ENCODE results near the gene TREX2.
A peak's percentile ranks its signal among the peaks of the same experiment; 100 is the strongest.

The TREX2 gene

DNA sequence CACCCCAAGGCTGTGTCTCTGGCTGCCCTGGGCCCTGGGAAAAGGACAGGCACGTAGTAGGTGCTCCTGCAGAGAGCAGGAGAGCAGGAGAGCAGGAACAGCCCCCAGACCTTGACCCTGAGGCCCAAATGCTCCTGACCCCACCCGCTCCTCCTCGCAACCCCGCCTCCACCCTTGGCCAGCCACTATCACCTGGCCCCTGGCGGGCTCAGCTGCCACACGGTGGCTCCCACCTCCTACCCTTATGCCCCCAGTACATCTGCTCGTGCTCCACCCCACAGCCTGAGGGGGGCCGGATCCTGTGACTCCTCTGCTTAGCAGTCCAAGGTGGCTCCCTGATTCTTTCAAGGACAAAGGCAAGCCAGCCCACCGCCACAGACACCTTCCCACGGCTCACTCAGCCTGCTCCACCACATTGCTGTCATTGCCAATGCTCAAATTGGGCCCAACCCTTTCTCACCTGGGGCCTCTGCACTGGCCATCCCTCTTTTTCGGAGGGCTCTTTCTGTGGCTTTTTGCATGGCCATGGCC, 30.0 kb upstream of the TREX2 start:
- no peak for DNase-seq (ENCODE audit: low read depth)

DNA sequence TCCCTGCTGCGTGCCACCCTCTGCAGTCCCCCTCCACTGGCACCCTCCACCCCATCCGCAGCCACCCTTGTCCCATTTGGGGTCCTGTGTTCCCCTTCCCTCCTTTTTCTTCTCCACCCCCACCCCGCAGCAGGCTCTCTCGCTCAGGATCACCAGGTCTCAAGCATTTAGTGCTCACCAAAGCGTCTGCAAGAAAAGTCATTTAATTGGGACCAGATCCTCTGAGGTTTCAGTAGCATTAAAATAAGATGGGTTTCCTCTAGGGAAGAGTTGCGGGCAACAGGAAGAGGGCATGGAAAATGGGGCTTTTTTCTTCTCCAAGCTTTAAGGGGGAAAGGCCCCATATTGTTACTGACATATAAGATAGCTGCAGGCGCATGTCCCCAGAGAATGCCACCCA, 29.4 kb upstream of the TREX2 start:
- no peak for DNase-seq (ENCODE audit: low read depth)

DNA sequence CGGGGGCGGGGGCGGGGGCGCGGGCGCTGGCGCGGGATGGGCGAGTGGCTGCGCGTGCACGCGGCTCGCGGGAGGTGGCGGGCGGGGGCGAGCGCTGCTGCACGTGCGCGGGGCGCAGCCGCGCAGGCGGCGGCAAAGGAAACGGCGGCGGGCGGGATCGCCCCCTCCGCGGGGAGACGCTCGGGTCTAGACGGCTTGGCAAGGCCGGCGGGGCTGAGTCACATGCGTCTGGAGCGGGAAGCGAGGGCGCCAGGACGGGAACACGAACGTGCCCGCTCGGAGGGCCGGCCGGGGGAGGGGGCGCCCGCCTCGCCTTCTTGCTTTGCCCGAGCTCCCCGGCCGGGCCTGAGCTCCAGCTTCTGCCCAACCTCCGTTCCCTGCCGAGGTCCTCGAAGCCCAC, 28.9 kb upstream of the TREX2 start:
- DNase-seq (ENCODE audit: low read depth): no peak

- DNase-seq (ENCODE audit: low read depth): no peak
These were observed 28.4 kb upstream of the TREX2 start for GRCh38 chrX:153474266-153474665.

- no peak for DNase-seq (ENCODE audit: low read depth)
These were observed 27.3 kb upstream of the TREX2 start for GRCh38 chrX:153473126-153473525.

DNA sequence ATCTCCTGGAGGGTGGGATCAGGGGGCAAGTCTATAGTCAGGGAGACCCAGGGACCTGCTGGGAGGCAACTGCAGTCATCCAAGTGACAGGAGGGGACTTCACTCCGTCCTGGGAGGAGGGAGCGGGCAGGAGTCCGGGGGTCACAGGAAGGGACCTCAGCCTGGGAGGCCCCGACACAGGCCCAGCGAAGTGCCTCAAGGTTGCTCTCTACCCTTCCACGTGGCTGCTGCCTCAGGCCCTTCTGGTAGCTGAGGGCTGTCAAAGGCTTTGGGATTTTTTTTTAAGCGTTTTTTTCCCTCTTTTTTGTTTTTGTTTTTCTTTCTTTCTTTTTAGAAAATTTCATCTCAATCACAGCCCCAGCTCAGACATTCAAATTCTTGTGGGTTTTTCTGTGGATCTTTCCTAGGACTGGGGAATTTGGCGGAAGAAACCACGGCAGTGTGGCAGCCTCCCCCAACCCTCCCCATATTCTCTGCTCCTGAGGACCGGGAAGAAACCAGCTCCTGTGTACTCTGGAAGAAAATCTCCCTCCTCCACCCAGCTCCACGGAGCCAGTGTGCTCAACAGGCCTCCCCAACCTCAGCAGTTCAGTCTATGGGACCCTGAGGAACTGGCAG, 25.9 kb upstream of the TREX2 start:
- no peak for DNase-seq (ENCODE audit: low read depth)

GRCh38 chrX:153470411-153471363, 24.8 kb upstream of the TREX2 start, which contains the start of gene HAUS7:
TSS of gene HAUS7 (minus strand) at chrX:153470576. CDS start at chrX:153470557, 19 bp downstream.
- peak; percentile 71 for DNase-seq (ENCODE audit: low read depth)

DNA sequence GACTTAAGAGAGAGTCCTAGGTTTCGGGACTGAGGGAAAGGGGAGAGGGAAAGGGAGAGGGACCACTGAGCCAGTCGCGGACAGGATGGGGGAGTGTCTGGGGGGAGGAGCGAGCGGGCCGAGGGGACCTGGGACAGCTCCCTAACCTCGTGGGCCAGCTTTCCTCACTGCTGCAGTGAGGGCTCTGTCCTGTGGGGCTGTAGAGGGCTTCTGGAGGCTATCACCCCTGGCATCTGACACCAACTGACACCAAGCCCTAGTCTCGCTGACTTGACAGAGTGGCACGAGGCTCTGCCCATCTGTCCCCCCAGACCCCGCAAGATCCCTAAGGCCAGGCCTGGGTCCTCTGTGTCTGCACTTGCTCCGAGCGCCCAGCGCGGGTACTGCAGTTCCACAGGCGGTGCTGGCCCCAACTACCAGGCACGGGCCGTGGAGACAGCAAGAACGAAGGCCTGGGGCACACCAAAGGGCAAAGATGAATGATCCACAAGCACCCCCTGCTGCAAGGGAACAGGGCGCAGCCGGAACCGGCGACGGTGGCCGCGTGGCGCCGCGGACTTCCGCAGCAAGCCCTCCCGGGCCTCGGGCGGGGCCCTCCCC, 24.1 kb upstream of the TREX2 start:
- DNase-seq (ENCODE audit: low read depth): no peak

DNA sequence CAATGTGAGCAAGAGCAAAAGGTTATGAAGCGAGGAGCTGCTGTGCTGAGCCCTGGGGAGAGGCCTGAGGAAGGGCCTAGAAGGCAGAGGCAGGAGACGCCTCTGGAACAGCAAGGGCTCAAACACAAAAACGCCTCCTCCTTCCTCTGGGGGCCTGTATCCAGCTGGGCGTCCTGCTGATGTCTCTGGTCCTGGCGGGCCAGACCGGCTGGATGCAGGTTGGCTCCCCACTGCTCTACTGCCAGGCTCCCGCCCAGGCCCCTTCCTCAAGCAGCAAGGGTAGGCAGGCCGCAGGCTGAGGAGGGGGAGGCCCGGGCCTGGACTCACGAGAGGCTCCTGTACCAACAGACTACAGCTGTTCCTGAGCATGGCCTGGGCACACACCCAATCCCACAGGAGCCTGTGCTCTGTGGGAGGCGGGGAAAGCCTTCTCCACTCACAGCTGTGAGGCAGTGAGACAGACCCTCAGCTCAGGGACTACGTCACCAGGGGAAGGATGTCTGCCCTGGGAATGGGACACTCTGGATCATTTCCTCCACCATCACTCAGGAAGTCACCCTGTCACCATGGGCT, 22.2 kb upstream of the TREX2 start:
- DNase-seq (ENCODE audit: low read depth): no peak

DNA sequence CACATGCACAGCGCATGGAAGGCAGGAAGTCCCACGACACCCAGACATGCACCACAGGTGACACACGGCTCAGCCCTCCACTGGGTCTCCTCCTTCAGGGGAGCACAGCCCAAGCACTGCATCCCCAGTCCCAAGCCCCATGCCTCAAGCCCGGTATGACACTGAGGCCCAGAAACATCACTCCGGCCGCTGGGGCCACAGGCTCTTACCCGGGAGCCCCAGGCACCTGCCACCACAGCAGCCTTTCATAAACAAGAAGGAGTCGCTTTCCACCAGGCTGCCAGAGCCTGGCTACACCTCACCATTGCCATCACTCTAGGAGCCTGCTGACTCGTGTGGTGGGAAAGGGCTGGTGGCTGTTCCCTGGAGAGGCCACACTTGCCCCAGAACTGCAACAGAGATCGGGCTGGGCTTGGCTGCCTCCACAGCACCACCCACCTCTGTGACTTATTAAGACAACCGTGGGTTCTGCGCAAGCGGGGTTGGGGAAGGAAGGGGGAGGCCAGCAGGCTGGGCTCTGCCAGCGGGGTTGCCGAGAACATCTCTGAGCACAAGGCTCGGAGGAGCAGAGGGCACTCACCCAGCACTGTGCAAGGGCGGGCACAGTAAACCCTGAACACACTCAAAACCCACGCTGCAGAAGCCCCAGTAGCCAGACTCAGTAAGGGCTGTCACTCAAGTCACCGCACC, 20.0 kb upstream of the TREX2 start:
- no peak for DNase-seq (ENCODE audit: low read depth)

- no peak for DNase-seq (ENCODE audit: low read depth)
These were observed 18.3 kb upstream of the TREX2 start for GRCh38 chrX:153464116-153464515.

- DNase-seq (ENCODE audit: low read depth): no peak
These were observed 17.7 kb upstream of the TREX2 start for GRCh38 chrX:153463556-153463955.

GRCh38 chrX:153463031-153463430, 17.2 kb upstream of the TREX2 start:
- no peak for DNase-seq (ENCODE audit: low read depth)

- DNase-seq (ENCODE audit: low read depth): no peak
These were observed 16.4 kb upstream of the TREX2 start for GRCh38 chrX:153462291-153462690.

DNA sequence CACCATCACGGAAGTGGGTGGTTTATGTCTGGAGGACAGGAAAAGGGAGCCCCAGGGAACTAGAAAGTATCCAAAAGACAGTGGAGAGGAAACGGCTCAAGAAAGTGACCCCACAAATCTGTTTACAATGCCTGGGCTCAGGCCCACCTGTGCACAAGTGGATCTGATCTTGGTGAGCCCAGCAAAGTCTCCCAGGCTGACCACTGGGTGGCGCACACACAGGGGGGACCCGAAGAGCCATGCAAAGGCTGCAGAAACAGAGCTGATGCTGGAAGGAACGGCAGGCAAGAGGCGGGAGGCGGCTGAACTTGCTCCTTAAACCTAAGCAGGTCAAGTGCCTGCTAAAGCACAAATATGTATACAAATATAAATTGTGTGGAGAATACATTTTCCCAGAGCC, 15.0 kb upstream of the TREX2 start:
- DNase-seq (ENCODE audit: low read depth): no peak

- DNase-seq (ENCODE audit: low read depth): no peak
These were observed 14.1 kb upstream of the TREX2 start for GRCh38 chrX:153459986-153460385.

- no peak for DNase-seq (ENCODE audit: low read depth)
These were observed 12.6 kb upstream of the TREX2 start for GRCh38 chrX:153458476-153458875.

DNA sequence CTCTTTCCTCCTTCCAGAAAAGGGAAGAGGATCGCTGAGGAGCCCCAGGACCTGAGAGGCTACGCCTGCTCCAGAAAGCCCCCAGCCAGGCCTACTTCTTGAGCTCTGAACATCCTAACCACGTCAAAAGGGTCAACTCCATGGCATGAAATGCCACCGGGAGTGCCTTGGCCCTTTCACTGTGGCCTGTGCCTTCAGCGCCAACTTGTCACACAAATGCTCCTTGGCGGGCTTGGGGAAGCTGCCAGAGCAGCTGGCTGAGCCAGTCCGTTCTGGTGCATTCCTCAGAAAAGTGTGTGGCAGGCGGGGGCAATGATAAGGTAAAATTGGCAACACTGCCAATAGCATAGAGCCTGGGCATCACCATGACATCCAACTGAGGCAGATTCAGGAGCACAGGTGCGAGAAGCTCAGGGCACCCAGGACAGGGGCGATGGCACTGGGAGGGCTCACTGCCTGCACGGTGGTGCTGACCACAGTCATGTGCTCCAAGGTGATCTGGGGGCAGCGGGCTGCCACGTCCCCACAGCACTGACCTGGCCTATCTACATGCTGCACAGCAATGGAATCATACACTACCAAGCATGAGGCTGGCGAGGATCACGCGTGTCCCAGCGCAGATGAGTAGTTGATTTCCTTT, 12.1 kb upstream of the TREX2 start:
- no peak for DNase-seq (ENCODE audit: low read depth)

- no peak for DNase-seq (ENCODE audit: low read depth)
These were observed 11.4 kb upstream of the TREX2 start for GRCh38 chrX:153457136-153457825.

DNA sequence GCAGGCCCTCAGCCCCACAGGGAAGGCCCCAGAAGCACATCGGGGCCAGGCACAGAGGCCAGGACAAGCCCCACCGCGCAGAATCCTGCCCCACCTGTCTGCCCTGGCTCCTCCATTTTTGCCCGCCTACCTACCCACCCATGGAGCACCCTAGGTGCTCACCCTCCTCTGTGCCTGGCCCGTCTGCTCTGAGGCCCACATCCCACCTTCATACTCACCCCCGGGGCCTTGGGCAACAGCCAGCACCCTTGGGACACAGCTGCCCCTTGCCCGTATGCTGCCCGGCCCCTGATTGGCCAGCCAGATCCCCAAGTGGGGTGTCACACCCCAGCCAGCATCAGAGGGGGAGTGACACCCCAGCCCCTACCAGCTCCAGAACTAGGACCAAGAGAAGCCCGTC, 10.8 kb upstream of the TREX2 start:
- DNase-seq (ENCODE audit: low read depth): no peak

DNA sequence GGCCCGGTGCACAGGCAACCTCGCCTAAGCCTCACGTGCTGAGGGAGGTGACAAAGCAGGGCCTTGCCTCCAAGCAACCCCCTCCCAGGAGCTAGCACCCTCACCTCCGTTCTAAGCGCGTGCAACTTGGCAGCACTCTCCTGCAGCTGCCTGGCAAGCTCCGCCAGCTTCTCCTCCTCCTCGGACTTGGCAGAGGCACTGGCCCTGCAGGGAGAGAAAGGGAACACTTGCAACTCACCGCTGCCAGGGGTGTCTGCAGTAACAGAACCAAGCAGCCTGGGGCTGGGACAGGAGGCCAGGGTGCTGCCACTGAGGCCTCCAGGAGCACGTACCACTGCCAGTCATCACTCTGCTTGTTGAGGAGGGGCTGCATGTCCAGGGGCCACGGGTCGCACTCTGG, 10.3 kb upstream of the TREX2 start:
- DNase-seq (ENCODE audit: low read depth): no peak

All from stromal cell of bone marrow (primary cell).